Measurements from ENCODE around the gene SPDYE1.

GRCh38 chr7:44042221-44042620 is 44.5 kb downstream of the SPDYE1 start:
- TF ChIP-seq CTCF (tag by site-specific recombination; IDR thresholded peaks at IDR 0.05) = no peak
- TF ChIP-seq ZNF660 (tag by site-specific recombination; IDR thresholded peaks at IDR 0.05) = no peak
- no peak for TF ChIP-seq ZNF692 (tag by site-specific recombination; IDR thresholded peaks at IDR 0.05)
- TF ChIP-seq ZSCAN23 (tag by site-specific recombination; IDR thresholded peaks at IDR 0.05) = no peak
- no peak for TF ChIP-seq KLF16 (tag by site-specific recombination; IDR thresholded peaks at IDR 0.05)
- no peak for TF ChIP-seq ZNF398 (tag by site-specific recombination; IDR thresholded peaks at IDR 0.05)
- TF ChIP-seq ZBTB20 (tag by site-specific recombination; IDR thresholded peaks at IDR 0.05) = no peak
- TF ChIP-seq RBAK (tag by site-specific recombination; IDR thresholded peaks at IDR 0.05) = no peak
- TF ChIP-seq ZSCAN18 (tag by site-specific recombination; IDR thresholded peaks at IDR 0.05) = no peak
